Spleen (tissue), 7 donors: ENCODE results near the gene HSD11B1L.

Experiments used
- CTCF ChIP-seq, 11 experiments: fragments of 200-600 bp in 7 of 11; fragments of 450-650 bp in 4 of 11; sonication (generic) in 4 of 11; IDR thresholded peaks in 8 of 11; conservative IDR thresholded peaks in 3 of 11; 1 replicate in 7 of 11; 2 replicates in 4 of 11; pipeline versions ENCODE4 v1.4.0 to v1.8.0; 2016 to 2021; ENCODE audit warnings: antibody characterized with exemption in 11 of 11, inconsistent platforms in 4 of 11, mild to moderate bottlenecking in 1 of 11
- POLR2A ChIP-seq, 3 donors: fragments of 450-650 bp; IDR thresholded peaks; one replicate each; pipeline ENCODE4 v1.5.1; 2017; ENCODE audit warnings: antibody characterized with exemption in 3 of 3, mild to moderate bottlenecking in 1 of 3
- donor health status: DM: no; HTN: no; CAD: no; lungs with moderate emphysema.
- donor health status: DM: no; HTN: no; CAD: no.
- donor health status: DM: no; HTN: no; CAD: no.

GRCh38 chr19:5703819-5704818, 23.3 kb downstream of the HSD11B1L start:
- TF ChIP-seq CTCF (IDR thresholded peaks at IDR 0.05 in 8 of 11, conservative IDR thresholded peaks at IDR 0.05 in 3 of 11) = no peak
- TF ChIP-seq POLR2A (IDR thresholded peaks at IDR 0.05) = no peak
